Activated CD8-positive, alpha-beta memory T cell treated with anti-CD3 and anti-CD28 coated beads for 48 hours (primary cell): ENCODE measurements around the gene SCPEP1.
"Not testable (repeated sequence)": the region's sequence is repeated elsewhere in the genome, so short reads cannot be mapped to it uniquely, and the experiment has no call there.

ENCODE experiments used
- DNase-seq, 3 experiments: peaks; one replicate each; pipeline ENCODE4 v3.0.0-alpha.2; 2020; ENCODE audit warnings: low read depth in 2 of 3, low spot score in 2 of 3

The SCPEP1 gene, protein sequence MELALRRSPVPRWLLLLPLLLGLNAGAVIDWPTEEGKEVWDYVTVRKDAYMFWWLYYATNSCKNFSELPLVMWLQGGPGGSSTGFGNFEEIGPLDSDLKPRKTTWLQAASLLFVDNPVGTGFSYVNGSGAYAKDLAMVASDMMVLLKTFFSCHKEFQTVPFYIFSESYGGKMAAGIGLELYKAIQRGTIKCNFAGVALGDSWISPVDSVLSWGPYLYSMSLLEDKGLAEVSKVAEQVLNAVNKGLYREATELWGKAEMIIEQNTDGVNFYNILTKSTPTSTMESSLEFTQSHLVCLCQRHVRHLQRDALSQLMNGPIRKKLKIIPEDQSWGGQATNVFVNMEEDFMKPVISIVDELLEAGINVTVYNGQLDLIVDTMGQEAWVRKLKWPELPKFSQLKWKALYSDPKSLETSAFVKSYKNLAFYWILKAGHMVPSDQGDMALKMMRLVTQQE

DNA sequence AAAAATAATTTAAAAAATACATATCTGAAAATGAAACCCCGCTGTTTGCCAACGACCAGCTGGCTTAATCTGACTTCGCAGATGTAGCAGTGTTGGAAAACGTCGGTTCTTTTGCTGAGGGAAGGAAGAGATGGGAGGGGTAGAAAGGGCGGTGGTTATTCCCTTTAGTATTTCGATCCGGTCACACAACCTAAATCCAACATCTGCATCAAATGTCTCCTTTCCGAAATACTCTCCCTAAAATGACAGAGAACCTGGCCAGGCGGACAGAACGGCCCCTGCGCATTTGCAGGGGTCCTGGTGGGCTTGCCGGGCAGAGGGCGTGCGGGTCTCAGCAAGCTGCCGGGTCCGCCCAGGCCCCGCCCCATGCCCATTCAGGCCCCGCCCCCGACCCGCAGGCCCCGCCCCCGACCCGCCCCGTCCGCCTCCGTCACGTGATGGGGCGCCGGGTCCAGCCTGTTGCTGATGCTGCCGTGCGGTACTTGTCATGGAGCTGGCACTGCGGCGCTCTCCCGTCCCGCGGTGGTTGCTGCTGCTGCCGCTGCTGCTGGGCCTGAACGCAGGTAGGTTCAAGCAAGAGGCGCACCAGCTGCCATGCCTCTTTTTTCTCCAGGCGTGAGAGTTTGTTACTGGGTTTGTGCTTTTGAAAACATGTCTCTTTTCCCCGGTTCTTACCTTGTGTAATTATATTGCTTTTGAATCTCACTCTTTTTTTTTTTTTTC is at the start of gene SCPEP1:
Gene SCPEP1, plus strand, starts transcription at position 459 of the 723 bp plus-strand sequence. Its CDS starts 29 bp downstream, at position 488.
- peak; percentile 61 to 71 (median 65) for DNase-seq

DNA sequence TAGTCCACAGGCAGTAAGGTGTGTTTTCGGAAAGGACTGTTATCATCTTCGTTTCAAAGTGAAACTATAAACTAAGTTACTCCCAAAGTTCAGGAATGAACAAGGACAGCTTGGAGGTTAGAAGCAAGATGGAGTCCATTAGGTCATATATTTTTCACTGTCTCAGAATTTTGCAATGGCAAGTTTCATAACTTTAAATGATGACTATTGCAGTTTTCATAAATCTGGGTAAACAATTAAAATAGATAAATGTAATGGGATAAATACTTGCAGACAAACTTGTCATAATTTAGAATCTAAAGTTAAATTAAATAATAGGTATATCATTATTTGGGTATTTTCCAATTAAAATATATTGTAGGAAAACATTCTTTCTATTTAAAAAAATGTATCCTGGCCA is 49.3 kb upstream of the SCPEP1 start:
- DNase-seq = no peak

DNA sequence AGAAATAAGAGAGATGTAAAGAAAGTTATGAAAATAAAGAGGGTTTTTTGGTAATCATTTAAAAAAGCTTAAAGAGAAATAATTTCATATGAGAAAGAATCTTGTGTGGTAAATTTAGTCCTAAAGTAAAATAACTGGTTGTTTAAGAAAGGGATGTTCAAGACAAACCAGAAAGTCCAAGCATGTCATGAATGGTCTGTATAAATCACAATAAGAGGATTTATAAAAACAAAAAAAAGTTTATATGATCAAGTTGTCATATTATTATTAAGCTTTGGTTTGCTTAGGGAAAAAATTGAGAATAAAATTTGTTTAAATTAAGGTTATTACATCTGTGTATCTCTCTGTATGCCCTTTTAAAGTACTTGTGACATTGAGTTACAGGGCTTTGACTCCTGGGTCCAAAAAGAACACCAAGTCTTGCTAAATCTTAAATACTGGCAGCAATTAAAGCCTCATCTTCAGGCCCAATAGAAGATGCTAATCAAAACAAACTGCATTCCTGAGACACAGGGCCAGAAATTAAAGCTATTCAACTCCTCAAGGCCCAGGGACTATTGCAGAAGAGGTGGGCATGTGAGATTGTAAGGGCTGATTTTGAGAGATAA is 48.5 kb upstream of the SCPEP1 start:
- no peak for DNase-seq

DNA sequence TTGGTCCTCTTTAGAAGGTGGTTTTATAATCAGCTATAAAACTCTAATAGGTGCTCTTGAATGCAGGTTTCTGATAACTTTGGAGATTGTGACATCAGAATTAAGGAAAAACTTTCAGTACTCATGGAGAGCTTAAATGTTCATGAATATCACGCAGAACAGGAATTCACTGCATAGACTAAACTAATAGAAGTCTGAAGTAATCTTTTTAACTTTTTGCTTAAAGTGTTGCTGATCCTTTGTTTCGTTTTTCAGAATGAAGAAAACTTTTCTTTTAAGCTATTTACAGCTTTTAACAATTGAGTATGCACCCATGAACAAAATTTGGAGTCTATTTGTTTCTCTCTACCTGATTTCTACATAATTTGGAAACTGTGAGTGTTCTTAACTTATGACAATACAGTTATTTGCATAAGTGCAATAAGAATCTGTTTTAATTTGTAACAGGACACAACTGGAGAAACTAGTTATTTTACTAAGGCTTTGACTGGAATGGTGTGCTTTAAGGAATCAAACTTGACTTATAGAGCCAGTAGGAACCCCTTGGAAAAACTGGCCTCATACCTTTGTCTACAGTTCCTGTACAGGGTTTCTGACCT is 47.1 kb upstream of the SCPEP1 start:
- DNase-seq = no peak

DNA sequence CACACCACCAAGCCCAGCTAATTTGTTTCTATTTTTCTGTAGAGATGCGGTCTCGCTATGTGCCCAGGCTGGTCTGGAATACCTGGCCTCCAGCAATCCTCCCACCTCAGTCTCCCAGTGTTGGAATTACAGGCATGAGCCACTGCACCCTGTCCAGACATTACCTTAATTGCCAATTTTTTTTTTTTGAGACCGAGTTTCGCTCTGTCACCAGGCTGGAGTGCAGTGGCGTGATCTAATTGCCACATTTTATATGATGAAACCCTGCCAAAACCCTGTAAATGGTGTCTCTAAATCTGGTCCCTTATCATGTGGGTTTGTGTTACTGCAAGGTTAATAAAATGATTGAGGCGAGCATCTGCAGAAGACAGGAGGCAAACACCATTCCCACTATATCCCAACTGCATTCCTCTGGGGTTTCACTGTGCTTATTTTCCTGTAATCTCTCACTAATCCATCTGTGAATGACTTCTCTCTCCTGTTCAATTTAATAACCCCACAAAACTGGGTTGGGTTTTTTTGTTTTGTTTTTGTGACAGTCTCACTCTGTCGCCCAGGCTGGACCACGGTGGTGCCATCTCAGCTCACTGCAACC is 44.7 kb upstream of the SCPEP1 start:
- DNase-seq = no peak

DNA sequence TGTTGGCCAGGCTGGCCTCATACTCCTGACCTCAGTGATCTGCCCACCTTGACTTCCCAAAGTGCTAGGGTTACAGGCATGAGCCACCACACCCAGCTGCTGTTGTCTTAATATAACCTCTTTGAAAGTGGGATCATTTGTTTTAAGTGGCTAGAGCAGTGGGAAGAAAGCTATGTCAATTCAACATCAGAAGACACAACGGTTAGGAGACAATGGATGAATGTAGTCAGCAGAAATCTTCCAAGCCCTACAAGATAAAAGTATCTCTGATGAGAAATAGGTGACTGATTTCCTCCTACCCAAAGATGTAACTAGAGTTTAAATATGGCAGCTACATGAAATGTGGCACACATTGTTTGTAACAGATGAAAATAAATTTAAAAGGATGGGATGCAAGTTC is 44.1 kb upstream of the SCPEP1 start:
- no peak for DNase-seq

DNA sequence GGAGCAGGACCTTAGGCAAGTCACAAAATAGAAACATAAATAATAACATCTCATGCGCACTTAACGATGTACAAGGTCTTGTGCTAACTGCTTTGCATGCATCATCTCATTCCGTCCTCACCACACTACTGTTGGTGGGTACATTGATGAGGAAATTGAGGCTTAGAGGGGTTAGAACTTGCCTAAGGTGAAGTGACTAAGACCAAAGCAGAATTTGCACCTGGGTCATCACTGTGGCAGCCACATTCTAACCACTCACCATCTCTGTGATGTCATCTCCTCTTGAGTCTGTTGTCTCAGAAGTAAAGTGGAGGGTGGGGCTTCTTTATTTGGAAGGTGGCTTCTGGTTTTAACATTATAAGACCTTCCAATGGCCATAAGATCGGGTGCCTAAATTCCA is 43.7 kb upstream of the SCPEP1 start:
- DNase-seq = no peak

DNA sequence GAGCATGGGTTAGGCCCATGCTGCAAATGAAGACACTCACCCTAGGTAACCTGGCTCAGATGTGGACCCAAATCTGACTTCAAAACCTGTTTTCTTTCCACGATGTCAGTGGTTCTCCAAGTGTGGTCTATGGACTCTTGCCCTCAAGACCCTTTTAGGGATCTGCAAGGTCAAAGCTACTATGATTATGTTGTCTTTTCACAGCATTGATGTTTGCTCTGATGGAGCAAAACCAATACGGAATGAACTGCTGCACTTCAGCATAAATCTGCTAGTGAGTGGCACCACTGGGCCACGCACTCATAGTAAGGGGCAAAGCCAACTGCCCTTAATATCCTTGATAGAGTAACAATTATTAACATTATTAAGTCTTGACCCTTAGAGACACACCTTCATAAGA is 42.5 kb upstream of the SCPEP1 start:
- DNase-seq = no peak

DNA sequence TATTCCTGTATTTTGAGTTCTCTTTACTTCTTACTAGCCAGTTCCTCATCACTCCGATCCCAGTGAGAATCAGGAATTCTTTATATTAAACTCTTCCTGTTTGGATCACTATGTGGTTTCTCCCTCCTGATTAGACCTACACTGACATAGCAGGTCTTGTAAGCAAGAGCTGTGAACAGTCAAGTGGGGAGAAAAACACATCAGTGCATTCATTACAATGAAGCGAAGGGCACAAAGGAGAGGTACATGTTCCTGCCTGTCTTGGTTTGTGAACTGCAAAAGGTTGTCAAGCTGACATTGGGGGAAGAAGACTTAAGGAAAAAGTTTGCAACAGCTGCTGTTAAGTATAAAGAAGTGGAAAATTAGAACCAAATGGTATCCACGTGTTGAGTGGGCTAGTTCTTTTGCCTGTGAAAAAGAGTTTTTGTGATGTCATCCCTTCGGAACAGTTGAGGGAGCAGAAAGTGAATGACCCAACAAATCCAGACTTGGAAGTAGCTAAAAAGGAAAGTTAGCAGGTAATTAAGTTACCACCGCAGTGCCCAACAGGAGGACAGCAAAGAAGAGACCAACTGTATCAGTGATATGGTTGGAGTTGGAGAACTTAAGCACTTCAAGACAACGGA is 41.1 kb upstream of the SCPEP1 start:
- no peak for DNase-seq

DNA sequence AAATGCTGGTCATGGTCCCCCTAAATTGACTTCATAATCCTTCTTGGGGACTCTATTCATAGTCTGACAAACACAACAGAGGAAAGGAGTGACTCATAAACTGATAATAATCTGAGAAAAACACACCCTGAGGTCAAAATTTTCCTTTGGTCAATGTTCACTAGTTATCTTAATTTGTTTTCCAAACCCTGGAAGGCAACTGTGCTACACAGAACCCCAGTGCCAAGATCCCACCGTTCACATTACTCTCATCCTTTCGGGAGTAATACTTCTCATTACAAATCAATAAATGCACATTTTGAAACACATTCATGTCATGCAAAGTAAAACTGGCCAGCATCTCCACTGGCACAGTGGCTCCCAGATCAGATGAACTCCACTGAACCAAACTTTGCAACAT is 40.2 kb upstream of the SCPEP1 start:
- no peak for DNase-seq

DNA sequence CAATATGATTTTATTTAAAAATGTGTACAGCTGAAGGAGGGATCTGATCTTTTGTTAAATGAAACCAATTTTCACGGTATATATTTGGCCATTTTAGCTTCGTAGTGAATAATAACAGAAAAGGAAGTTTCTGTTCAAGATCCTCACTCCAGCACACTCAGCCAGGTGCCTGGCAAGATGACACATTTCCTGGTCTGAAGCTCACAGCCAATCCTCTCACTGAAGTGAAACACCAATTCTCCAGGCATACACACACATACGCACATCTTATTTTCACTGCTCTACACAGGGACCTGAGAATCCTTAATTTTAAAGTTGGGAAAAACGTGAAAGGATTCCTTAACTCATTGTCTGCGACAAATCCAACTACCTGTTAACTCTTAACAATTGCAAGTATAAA is 39.7 kb upstream of the SCPEP1 start:
- DNase-seq = not testable (repeated sequence)

DNA sequence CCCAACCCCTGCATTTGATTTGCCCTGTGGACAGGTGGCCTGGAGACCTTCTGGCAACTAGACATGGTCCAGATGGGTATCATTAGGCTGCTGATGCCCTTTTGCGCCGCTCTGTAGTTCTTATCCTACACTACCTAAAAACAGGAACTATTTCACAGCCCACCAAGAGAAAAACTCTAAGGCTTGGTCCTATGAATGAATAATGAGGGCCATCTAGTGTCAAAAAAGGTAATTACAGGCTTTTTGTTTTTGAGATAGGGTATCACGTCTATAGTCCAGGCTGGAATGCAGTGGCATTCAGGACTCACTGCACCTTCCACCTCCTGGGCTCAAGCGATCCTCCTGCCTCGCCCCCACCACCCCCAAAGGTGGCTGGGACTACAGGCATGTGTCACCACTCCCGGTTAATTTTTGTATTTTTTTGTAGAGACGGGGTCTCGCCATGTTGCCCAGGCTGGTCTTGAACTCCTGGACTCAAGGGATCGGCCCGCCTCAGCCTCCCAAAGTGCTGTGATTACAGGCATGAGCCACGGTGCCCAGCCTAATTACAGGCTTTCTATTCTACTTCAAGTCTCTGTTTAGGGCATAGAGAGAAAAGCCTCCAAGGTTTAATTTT is 38.0 kb upstream of the SCPEP1 start:
- DNase-seq = no peak

DNA sequence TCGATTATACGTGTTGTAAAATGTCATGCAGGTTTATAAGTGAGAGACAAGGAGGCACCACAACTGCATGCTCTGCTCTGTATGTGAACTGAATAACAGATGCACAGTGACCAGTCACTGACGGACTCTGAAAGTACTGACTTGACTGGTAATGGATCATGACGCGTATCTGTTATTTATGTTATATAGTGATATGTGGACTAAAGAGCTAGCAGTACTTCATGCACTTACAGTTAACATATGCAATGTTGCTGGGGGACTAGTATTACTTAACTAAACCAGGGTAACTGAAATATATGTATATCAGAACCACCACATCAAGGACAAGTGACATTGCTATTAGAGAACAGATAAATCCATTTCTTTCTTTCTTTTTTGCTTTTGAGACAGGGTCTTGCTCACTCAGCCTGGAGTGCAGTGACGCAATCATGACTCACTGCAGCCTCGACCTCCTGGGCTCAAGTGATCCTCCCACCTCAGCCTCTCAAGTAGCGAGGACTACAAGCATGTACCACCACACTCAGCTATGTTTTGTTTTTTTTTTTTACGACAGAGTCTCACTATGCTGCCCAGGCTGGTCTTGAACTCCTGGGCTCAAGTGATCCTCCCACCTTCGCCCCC is 34.3 kb upstream of the SCPEP1 start:
- DNase-seq = no peak

DNA sequence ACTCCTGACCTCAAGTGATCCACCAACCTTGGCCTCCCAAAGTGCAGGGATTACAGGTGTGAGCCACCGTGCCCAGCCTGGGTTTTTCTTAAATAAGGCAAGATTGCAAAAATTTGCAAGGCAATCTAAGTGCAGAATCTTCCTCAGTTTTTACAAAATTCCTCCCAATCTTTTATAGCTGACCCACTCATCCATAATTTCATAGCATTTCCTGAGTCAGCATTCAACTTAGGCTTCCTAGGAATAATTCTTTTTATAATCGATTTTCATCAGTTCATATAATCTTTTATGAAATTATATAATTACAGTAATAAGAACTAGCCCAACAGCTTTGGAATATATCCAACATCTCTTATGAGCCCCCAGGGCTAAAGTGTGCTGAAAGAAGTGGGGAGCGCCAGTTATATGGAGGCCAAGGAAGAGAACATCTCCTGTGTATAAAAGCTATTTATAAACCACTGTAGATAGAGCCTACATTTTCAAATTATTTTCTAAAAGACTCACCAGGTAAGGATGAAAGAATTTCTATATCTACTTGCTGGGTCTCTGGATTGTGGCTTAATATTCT is 31.9 kb upstream of the SCPEP1 start:
- no peak for DNase-seq

DNA sequence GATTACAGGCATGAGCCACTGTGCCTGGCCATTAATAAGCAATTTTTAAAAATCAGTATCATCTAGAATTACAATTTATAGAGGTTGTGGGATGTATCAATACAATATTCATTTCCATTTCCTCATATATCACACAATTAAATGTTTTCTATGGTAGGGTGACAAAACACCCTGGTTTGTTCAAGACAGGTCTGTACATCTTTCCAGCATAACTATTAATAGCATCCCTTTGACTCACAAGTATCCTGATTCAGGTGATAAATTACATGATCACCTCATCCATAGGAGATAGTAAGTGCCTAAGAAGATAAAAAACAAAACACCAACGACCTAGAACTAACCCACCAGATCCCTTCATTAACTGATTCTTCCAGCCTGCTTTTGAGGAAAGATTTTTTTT is 30.2 kb upstream of the SCPEP1 start:
- no peak for DNase-seq

DNA sequence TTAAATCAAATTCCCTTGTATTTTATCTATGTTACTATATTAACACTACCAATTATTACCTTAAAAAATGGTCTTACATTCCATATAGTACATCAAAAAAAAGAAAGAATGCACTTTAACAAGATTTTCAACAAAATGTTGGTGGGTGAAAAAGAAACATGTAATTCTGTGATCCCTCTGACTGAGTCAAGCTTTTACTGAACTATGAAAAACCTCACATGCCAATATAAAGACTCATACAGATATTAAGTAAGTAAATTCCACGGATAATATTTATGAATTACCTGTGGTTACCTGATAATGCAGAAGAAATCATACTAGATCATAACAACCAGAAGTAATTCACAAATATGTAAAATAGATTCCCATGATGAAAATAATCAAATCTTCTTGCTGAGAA is 29.4 kb upstream of the SCPEP1 start:
- DNase-seq = no peak

DNA sequence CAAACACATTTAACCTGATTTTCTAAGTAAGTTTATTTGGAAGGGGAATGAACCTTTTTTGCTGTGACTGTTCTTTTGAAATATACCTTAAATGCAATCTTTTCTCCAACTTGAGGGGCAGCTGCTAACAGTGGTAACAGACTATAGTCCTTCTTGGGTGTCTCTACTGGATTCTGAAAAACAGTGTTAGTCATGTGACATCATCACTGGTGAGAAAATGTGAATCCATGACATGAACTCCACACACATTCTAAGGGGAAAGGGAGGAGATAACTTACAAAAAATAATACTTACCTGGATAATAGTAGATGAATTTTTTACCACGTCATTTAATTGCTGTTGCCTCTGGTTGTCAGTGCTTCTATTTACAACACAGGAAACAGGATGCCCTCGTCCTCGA is 28.3 kb upstream of the SCPEP1 start:
- no peak for DNase-seq

DNA sequence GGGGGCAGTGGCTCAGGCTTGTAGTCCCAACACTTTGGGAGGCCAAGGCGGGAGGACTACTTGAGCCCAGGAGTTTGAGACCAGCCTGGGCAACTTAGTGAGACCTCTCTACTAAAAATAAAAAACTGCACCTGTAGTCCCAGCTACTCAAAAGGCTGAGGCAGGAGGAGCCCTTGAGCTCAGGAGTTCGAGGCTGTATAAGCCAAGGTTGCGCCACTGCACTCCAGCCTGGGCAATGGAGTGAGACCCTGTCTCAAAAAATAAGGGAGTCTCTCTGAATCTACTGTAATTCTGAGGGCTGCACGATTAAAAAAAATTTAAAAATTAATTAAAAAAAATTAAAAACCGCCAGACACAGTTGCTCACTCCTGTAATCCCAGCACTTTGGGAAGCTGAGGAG is 20.9 kb upstream of the SCPEP1 start:
- DNase-seq = no peak
